HG03469 (cell line): ENCODE results near the gene SLC25A21.

Experiments used
- ATAC-seq: cut with Tn5 transposase; IDR thresholded peaks from one replicate; pipeline ENCODE4 v1.9.1; 2021; ENCODE audit warnings: mild to moderate bottlenecking, moderate library complexity, moderate number of reproducible peaks; ENCODE audit not compliant: unreplicated experiment

Gene SLC25A21

DNA sequence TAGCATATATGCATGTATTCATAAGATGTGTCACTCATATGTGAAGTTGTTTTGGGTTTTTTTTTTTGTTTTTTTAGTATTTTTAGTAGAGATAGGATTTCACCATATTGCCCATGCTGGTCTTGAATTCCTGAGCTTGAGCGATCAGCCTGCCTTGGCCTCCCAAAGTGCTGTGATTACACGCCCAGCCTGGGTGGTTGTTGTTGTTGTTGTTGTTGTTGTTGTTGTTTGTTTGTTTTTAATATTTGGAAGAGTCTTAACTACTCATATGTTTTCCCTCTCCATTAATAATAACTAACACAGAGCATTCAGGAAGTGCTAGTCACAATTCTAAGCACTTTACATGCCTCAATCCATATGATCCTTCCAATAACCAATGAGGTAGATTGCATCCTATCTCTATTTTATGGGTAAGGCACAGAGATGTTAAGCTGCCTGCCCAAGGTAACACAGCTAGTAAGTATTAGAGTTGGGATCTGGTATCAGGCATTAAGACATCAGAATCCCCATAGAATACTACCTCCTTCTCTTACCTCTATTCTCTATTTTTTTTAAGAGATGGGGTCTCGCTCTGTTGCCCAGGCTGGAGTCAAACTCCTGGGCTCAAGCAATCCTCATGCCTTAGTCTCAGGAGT is 27.6 kb downstream of the SLC25A21 start:
- no peak for ATAC-seq

GRCh38 chr14:37143475-37143874 is 28.9 kb downstream of the SLC25A21 start:
- no peak for ATAC-seq

- no peak for ATAC-seq
These were observed 29.5 kb downstream of the SLC25A21 start for GRCh38 chr14:37142835-37143401.

DNA sequence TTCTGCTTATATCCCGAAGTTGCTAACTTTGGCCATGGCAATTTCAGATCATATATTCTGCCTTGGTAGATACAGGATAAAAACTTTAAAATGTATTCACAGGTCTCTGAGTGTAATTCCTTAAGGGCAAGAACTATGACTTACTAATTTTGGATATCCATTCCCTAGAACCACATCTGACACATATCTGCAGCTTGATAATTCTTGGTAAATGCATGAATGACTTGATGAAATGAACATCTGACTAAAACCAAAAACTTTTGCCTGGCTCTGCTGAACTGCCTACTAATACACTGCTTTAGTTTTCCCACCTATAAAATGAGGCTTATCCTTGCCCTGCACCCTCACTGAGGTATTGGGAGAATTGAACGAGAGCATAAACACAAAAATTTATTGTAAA is 32.2 kb downstream of the SLC25A21 start:
- ATAC-seq, result no peak

DNA sequence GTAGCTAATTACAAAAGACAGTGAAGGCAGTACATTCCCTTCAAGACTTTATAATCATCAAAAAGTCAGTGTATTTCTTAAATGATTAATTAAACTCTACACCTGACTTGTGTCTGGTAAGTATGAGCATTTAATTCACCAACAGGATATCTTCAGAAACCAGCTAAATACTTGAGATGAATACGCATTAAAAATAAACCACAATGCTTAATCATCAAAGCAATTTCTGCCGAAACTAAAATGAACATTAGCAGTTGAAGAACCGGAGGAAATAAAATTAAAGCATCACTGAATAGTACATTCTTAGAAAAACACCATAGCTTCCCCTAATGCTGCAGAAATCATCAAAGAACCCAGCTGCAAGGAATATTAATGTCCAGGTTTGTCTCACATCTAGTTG is 32.7 kb downstream of the SLC25A21 start:
- no peak for ATAC-seq

- no peak for ATAC-seq
These were observed 33.5 kb downstream of the SLC25A21 start for GRCh38 chr14:37138898-37139297.

- ATAC-seq, result no peak
These were observed 39.0 kb downstream of the SLC25A21 start for GRCh38 chr14:37133284-37133913.

GRCh38 chr14:37131205-37131604 is 41.2 kb downstream of the SLC25A21 start:
- ATAC-seq, result no peak

- no peak for ATAC-seq
These were observed 43.4 kb downstream of the SLC25A21 start for GRCh38 chr14:37129047-37129446.

GRCh38 chr14:37124614-37125013 is 47.8 kb downstream of the SLC25A21 start:
- no peak for ATAC-seq

DNA sequence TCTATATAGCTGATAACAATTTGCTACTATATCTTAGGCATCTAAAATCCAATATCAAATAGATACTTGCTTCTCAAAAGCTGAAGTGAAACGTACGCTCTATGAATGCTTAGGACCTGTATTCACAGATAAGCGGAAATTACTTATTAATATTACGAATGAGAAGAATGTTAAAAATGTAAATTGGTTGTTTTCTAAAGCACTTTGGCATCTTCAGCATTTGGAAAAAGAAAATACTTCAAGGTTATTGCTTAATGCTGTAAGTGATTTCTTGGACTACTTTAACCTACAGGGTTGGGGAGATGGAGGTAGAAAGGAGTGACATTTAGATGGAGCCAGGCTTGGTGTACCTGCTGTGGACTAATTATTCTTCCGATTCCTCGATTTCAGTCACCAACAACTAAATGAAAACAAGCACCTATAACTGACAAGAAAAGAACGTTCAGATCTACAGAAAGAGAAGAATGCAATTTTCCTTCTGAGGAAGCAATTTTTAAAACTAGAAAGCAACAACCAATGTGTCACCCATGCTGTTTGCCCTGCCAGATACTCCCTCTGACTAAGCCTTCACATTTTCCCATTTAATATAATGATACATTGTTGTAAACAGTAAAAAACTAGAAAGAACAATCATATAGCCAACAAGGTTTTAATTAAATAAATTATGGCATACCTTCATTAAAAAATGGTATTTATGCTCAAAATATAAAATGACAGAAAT is 49.3 kb downstream of the SLC25A21 start:
- no peak for ATAC-seq

DNA sequence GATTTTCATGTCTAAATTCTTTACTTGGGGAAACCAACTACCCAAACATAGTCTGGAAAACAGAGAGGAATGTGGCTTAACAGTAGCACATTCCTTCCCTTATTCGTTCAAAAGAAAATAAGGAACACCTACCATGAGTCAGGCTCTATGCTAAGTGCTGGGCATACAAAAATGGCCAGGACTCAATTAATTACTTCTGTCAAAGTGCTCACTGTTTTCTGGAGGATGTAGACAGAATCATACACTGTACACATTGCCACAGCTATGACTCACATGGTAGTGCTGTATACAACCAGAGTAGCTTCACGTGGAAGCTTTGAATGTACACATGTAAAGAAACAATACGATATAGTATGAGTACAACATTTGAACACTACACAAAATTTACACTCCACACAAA is 50.1 kb downstream of the SLC25A21 start:
- ATAC-seq, result no peak

GRCh38 chr14:37118673-37119366 is 53.6 kb downstream of the SLC25A21 start:
- ATAC-seq, result no peak

GRCh38 chr14:37116933-37117849 is 55.2 kb downstream of the SLC25A21 start:
- no peak for ATAC-seq

GRCh38 chr14:37115406-37115805 is 57.0 kb downstream of the SLC25A21 start:
- no peak for ATAC-seq

DNA sequence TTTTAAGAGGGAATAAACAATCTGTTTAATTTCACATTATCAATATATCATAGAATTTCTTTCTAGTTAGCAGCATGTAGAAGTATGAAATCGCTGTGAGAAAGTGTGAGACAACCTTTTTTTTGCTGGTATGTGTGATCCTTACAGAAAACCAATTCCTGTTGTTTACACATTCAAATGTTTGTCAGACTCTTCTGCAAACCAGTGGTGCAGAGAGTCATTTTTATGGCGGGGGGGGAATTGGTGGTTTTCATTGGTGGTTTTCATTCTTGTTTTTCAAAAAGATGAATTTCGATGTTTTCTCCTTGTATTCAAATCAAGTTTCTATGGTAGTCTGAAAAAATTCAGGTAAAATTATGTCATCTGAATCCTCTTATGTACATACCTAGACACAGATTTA is 57.8 kb downstream of the SLC25A21 start:
- no peak for ATAC-seq

DNA sequence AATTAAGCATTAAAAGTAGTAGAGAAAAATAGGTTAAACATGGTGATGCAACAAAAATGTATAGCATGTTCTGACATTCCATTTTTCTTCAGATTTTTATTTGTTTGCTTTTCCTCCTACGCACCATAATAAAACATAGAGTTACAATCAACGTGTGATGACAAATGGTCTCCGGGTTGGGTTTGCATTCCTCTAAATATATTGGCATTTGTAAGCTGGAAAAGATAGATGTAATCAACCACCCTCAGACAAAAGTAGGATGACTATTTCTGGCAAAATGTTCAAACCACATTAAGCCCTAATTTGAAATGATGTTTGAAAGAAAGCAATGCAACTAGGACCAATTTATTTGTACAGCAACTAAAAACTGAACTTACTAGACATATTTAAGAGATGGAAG is 58.4 kb downstream of the SLC25A21 start:
- ATAC-seq, result no peak

DNA sequence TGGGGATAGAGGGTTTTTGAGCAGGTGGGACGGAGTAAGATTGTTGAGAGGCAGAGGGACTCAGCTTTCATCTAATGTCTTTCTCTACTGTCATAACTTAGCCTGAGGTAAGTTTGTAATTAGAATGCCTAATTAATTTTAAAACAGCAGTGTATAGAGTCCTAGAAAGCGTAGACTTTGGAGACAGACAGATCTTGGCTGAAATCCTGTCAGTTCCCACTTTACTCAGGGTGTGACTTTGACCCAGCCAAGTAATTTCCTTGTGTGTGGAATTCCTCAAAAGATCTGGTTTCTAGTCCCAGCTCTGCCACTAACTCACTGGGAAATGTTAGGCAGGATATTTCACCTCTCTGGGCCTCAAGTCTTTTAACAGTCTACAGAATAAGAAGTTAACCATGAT is 74.3 kb downstream of the SLC25A21 start:
- no peak for ATAC-seq

GRCh38 chr14:37094502-37094901 is 77.9 kb downstream of the SLC25A21 start:
- no peak for ATAC-seq

GRCh38 chr14:37093364-37093763 is 79.0 kb downstream of the SLC25A21 start:
- ATAC-seq, result no peak
